Natural killer cell (primary cell): ENCODE results near the gene COX17. TPM values are rescaled to one million over a fixed set of nuclear protein-coding genes. Genes with fewer than 3 reads are reported as not detected.

Experiments used
- ATAC-seq, 3 donors: fragments of 150-1000 bp in 2 of 3; fragments of 200-7000 bp in 1 of 3; cut with Tn5 transposase; 1 replicate in 1 of 3; 2 replicates in 2 of 3; pipeline ENCODE4 v1.10.0; 2021; ENCODE audit warnings: mild to moderate bottlenecking in 2 of 3, moderate library complexity in 2 of 3
- DNase-seq, 2 donors: peaks; one replicate each; pipeline versions ENCODE4 v3.0.0 to v3.0.0-alpha.2; 2013 to 2021; ENCODE audit warnings: mixed read lengths in 1 of 2
- H3K27ac ChIP-seq: one replicate; pipeline ENCODE4 v1.5.1; 2013; ENCODE audit warnings: mild to moderate bottlenecking, low read length
- H3K27me3 ChIP-seq: one replicate; pipeline ENCODE4 v1.6.1; 2013; ENCODE audit warnings: low read length; ENCODE audit not compliant: control insufficient read depth, insufficient read depth
- H3K36me3 ChIP-seq: one replicate; pipeline ENCODE4 v1.6.1; 2013; ENCODE audit warnings: low read length; ENCODE audit not compliant: control insufficient read depth, insufficient read depth
- H3K4me1 ChIP-seq: one replicate; pipeline ENCODE4 v1.6.1; 2013; ENCODE audit warnings: low read length; ENCODE audit not compliant: control insufficient read depth, insufficient read depth
- H3K4me3 ChIP-seq: one replicate; pipeline ENCODE4 v1.5.1; 2013; ENCODE audit warnings: low read length
- H3K9me3 ChIP-seq: one replicate; pipeline ENCODE4 v1.6.1; 2013; ENCODE audit warnings: low read length; ENCODE audit not compliant: control insufficient read depth, insufficient read depth
- H3K27ac Mint-ChIP-seq, 2 donors: one replicate each; pipeline ENCODE4 v1.8.0; 2022; ENCODE audit warnings: mild to moderate bottlenecking in 2 of 2, mixed read lengths in 2 of 2, moderate library complexity in 1 of 2
- H3K27me3 Mint-ChIP-seq, 2 donors: one replicate each; pipeline ENCODE4 v1.8.0; 2022; ENCODE audit warnings: low read depth in 2 of 2, mixed read lengths in 2 of 2
- H3K36me3 Mint-ChIP-seq: one replicate; pipeline ENCODE4 v1.8.0; 2022; ENCODE audit warnings: mixed read lengths
- H3K4me1 Mint-ChIP-seq, 2 donors: one replicate each; pipeline ENCODE4 v1.8.0; 2022; ENCODE audit warnings: mixed read lengths in 2 of 2
- H3K4me3 Mint-ChIP-seq: one replicate; pipeline ENCODE4 v1.8.0; 2022; ENCODE audit warnings: mild to moderate bottlenecking, moderate library complexity, mixed read lengths
- H3K9me3 Mint-ChIP-seq, 2 donors: one replicate each; pipeline ENCODE4 v1.8.0; 2022; ENCODE audit warnings: mixed read lengths in 2 of 2
- WGBS: methylation state at CpG from one replicate; pipeline ENCODE4 v1.1.7; 2013; ENCODE audit warnings: missing lambda C conversion rate; ENCODE audit not compliant: insufficient coverage; 5-methylcytosine and 5-hydroxymethylcytosine counted together
- intact Hi-C: fragments of 100-400 bp; cut with micrococcal nuclease; formaldehyde crosslinking; loops from one replicate; pipeline ENCODE4 v1.14.2; 2022
- total RNA-seq, 4 donors: library from RNA; stranded (reverse); fragments of 120-200 nt in 1 of 4; gene quantifications; one replicate each; pipeline versions ENCODE4 v1.2.3 to v1.2.4, GENCODE V29; 2013 to 2022
- TF ChIP-seq, protein P1 (sequence below): fragments of 200-600 bp; IDR thresholded peaks from one replicate; pipeline ENCODE4 v1.8.0; 2022; ENCODE audit warnings: antibody characterized with exemption

Gene COX17
- 10 to 100 TPM; 35.6 to 44.8 (median 40.6) TPM for total RNA-seq
- 51.9 TPM for total RNA-seq (2013)

- ATAC-seq (peak; percentile 86 to 92 (median 89)), DNase-seq (peak; percentile 91 to 99)
- H3K27me3 ChIP-seq: no peaks in the 10 kb centered on the region
- H3K4me3 Mint-ChIP-seq: peak within 1 kb of the TSS; percentile 95
- H3K4me3 ChIP-seq: peak within 1 kb of the TSS; percentile 60
- intact Hi-C loops: loop anchor here (1.0 to 10.0 kb wide), 4 partner anchors 26 to 418 kb away; partner anchors contain the start of genes CFAP91, GSK3B, TIMMDC1 and TMEM39A
- peaks cover 26% of the 10 kb centered on the region for H3K36me3 ChIP-seq
- peaks cover 3% of the 10 kb centered on the region for H3K36me3 Mint-ChIP-seq
- H3K27ac Mint-ChIP-seq: peak within 1 kb of the TSS; percentile 97 to 99
- no peaks in the 10 kb centered on the region for H3K27me3 Mint-ChIP-seq
- 0% methylated on average over 40 of the region's 54 CpGs for WGBS
- TF ChIP-seq, protein P1, sequence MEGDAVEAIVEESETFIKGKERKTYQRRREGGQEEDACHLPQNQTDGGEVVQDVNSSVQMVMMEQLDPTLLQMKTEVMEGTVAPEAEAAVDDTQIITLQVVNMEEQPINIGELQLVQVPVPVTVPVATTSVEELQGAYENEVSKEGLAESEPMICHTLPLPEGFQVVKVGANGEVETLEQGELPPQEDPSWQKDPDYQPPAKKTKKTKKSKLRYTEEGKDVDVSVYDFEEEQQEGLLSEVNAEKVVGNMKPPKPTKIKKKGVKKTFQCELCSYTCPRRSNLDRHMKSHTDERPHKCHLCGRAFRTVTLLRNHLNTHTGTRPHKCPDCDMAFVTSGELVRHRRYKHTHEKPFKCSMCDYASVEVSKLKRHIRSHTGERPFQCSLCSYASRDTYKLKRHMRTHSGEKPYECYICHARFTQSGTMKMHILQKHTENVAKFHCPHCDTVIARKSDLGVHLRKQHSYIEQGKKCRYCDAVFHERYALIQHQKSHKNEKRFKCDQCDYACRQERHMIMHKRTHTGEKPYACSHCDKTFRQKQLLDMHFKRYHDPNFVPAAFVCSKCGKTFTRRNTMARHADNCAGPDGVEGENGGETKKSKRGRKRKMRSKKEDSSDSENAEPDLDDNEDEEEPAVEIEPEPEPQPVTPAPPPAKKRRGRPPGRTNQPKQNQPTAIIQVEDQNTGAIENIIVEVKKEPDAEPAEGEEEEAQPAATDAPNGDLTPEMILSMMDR: no peak
- no peaks in the 10 kb centered on the region for H3K9me3 ChIP-seq
- no peaks in the 10 kb centered on the region for H3K9me3 Mint-ChIP-seq
- peaks cover 30 to 31% of the 10 kb centered on the region in 2 donors for H3K4me1 Mint-ChIP-seq
- peak within 1 kb of the TSS; percentile 93 for H3K27ac ChIP-seq
- H3K4me1 ChIP-seq: no peaks in the 10 kb centered on the region
Observed at GRCh38 chr3:119676771-119677640, at the start of gene COX17. Gene COX17 (minus strand): TSS chr3:119677406. CDS start chr3:119677310, 96 bp downstream.

GRCh38 chr3:119726909-119727308 lies 49.7 kb upstream of the COX17 start:
- no CpG with 5 or more reads among the region's 2 CpGs for WGBS
- H3K4me3 Mint-ChIP-seq: no peak overlapping the region

GRCh38 chr3:119723022-119723421 lies 45.8 kb upstream of the COX17 start:
- no peak overlapping the region for H3K4me3 Mint-ChIP-seq
- H3K9me3 Mint-ChIP-seq: no peaks in the 10 kb centered on the region
- H3K27ac Mint-ChIP-seq: no peak overlapping the region
- H3K4me1 Mint-ChIP-seq: no peaks in the 10 kb centered on the region
- 0% methylated on average over 1 of the region's 2 CpGs for WGBS
- no peak for DNase-seq
- Histone ChIP-seq H3K9me3 (no peaks in the 10 kb centered on the region), H3K27ac (no peak overlapping the region), H3K4me1 (no peaks in the 10 kb centered on the region), H3K36me3 (no peaks in the 10 kb centered on the region), H3K4me3 (no peak overlapping the region), H3K27me3 (no peaks in the 10 kb centered on the region)
- intact Hi-C loops: no loop called here
- no peaks in the 10 kb centered on the region for H3K36me3 Mint-ChIP-seq
- no peak for ATAC-seq
- H3K27me3 Mint-ChIP-seq: peaks cover 6 to 19% of the 10 kb centered on the region in 2 donors
- TF ChIP-seq, protein P1: no peak

More at GRCh38 chr3:119726909-119727308, 49.7 kb upstream of the COX17 start:
- no peak overlapping the region for H3K27ac ChIP-seq
- Mint-ChIP-seq H3K9me3 (no peaks in the 10 kb centered on the region), H3K4me1 (no peaks in the 10 kb centered on the region), H3K27me3 (peaks cover 5 to 6% of the 10 kb centered on the region in 2 donors), H3K36me3 (no peaks in the 10 kb centered on the region), H3K27ac (no peak overlapping the region)
- TF ChIP-seq, protein P1: no peak
- no peaks in the 10 kb centered on the region for H3K4me1 ChIP-seq
- intact Hi-C loops: no loop called here
- ATAC-seq: no peak
- no peaks in the 10 kb centered on the region for H3K27me3 ChIP-seq
- DNase-seq: no peak
- H3K36me3 ChIP-seq: no peaks in the 10 kb centered on the region
- H3K4me3 ChIP-seq: no peak overlapping the region
- no peaks in the 10 kb centered on the region for H3K9me3 ChIP-seq
